ENCODE data around the gene GRIK4.

Gene GRIK4

DNA sequence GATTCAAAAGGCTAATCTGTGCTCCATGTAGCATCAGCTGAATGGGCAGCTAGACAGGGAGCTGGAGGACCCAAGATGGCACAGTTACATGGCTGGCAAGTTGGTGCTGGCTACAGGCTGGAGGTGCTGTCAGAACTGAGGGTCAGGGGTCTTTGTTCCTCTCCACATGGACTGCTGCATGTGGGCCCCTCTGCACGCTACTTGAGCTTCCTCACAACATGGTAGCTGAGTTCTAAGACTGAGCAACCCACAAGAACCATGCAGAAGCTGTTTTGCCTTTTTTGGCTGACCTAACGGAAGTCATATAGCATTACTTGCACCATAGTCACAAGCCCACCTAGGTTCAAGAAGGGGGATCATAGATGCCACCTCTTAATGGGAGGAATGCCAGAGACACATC is 196.1 kb downstream of the GRIK4 start:
- DNase-seq (ENCODE audit: low read depth), result no peak

- DNase-seq (ENCODE audit: low read depth), result no peak
Measured at GRCh38 chr11:120708511-120709183, 197.1 kb downstream of the GRIK4 start.

DNA sequence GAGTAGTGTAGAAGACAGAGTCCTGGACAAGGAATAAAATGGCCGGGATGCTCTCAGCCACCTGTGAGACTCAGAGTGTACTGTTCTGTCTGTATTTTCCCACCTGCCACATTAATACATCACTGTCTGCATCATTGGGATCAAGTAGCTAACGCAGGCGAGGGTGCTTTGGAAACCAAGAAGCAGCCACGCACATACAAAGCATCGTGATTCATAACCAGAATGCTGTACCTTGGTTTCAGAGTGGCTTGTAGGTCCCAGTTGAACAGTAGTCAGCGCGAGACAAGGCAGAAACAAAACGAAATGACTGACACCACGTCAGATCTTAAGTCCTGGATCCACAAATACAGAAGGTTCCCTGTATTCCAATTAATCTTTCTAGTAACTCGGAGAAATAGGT is 198.3 kb downstream of the GRIK4 start:
- no peak for DNase-seq (ENCODE audit: low read depth)

DNA sequence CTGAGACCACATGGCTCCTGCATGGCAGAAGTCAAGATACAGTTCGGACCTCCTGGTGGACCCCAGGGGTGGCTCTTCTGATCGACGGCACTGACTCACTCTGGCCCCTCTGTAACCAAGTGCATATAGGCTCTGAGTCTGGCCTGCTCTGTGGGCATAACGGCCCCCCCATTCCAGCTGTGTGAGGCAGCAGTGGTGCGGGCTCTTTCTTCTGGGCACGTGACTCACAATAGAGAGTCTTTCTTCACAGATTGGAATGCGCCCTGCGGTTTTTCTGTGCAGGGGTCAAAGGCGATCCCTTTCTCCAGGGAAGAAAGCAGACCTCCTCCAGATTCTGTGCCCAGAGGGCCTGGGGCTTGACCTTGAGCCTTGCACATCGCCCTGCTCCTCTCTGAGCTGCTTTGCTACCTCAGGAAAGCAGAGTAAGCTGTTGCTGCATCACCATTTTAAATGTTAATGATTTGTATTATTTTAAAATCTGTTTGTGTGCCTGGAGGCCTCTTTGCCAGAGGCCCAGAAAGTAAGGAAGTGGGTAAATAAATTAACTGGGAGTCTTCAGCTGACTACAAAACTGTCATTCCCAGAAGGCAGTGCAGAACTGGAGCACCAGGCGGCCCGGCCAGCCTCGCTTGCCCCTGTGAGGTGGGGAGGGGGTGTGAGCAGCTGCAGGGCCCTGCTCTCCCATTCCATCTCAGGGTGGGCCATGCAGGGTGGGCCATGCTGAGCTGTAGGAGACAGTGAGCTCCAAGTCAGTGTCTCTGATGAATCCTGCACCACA is 199.0 kb downstream of the GRIK4 start:
- no peak for DNase-seq (ENCODE audit: low read depth)

GRCh38 chr11:120712014-120712413 is 200.5 kb downstream of the GRIK4 start:
- DNase-seq (ENCODE audit: low read depth), result no peak

DNA sequence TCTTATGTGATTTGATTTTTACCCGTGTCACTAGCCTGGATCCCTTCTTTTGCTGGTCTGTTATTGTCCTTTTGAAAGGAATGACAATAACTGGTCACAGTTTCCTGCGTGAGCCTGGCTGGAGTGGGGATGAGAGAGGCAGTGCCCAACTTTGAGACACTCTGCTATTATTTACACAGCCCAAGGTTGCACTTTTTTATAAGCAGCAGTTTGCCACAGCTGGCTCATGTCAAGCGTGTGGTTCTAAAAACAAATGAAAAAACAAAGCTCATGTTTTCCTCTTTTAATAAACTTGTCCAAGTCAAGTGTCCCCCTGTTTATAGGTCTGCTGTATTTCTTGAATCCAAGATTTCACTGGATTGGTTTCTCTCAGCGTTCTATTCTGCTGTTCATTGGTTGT is 201.3 kb downstream of the GRIK4 start:
- no peak for DNase-seq (ENCODE audit: low read depth)

DNA sequence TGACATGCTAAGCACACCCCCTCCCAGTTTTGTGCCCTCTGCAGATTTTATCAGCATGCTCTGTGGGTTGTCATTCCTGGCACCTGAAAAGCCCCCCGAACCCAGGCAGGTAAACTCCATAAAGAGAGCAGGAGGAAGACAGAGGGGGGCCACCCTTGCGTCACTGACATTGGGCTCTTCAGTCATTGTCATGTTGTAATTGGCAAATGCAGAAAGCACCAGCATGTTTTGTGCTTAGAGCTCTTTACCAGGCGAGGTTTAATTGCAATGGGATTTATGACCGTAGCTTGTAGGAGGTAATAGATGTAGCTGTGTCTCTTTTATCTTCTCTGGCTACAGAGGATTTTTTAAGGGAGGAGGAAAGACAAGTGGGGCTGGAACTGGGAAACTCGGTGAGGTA is 201.7 kb downstream of the GRIK4 start:
- no peak for DNase-seq (ENCODE audit: low read depth)

DNA sequence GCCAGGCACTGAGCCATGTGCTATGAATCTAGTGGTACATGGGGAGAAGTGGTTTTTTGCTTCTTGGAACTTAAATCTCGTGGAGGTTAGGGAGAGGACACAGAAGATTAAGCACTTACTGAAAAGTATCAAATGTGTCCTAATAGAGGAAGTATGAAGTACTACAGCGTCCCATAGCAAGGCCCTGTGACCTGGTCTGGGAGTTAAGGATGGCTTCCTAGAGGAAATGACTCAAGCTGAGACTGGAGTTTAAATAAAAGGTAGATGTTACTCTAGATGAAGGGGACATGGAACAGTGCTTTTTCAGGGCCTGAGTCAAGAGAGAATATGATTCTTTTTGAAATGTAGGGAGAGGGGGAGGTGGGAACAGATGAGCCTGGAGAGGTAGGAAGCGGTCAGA is 202.9 kb downstream of the GRIK4 start:
- DNase-seq (ENCODE audit: low read depth), result no peak

DNA sequence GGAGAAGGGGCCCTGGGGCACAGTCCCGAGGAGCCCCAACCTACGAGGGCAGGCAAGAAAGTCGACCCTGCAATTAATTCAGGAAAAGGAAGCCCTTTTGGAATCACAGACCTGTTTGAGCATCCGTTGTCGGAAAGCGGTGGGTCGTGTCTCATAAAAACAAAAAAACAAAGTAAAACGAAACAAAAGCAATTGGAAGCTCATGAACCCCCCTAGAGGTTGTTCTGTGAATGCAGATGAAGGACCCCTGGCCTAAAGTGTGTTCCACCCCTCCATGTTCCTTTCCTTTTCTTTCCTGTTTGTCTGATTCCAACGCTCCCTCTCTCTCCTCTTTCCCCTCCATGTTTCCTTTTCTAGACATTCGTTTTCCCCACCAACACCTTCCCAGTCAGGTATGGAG is 203.7 kb downstream of the GRIK4 start:
- no peak for DNase-seq (ENCODE audit: low read depth)

- DNase-seq (ENCODE audit: low read depth), result no peak
Measured at GRCh38 chr11:120717042-120717441, 205.5 kb downstream of the GRIK4 start.

DNA sequence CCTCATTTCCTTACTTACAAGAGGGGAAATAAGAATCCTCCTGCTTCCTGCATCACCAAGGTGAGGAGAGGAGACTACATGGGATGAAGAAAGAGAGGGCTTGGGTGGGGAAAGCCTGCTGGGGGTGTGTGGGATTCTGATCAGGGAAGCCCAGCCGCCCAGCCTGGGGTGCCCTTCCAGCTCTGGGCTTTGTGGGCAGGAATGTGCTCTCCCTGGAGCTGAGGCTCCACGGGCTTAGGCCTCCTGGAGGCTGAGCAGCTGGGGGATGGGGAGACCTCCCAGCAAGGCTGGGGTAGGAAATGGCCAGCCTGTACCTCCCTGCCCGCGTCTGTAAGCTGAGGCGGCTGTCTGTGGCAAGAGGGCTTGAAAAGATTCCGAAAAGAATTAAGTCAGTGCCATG is 206.1 kb downstream of the GRIK4 start:
- DNase-seq (ENCODE audit: low read depth), result no peak

- DNase-seq (ENCODE audit: low read depth), result no peak
Measured at GRCh38 chr11:120718171-120718570, 206.6 kb downstream of the GRIK4 start.

GRCh38 chr11:120719348-120719747 is 207.8 kb downstream of the GRIK4 start:
- no peak for DNase-seq (ENCODE audit: low read depth)

DNA sequence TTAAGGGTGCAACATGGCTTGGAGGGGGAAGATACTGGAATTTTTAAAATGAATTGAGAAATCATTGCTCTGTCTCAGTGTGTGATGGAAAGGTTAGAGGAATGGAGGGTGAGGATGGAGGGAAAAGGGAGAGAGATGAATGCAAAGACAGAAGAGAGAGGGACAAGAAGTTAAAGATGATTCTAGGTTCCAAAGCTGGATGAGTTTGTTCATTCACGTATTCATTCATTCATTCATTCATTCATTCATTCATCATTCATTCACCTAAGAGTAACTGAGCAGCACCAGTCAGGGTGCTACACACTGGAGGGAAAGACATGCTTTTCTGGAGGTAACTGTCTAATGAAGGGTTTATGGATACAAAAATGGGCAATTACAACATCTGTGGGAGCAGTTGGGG is 209.2 kb downstream of the GRIK4 start:
- no peak for DNase-seq (ENCODE audit: low read depth)

- DNase-seq (ENCODE audit: low read depth), result no peak
Measured at GRCh38 chr11:120722524-120722923, 211.0 kb downstream of the GRIK4 start.

- DNase-seq (ENCODE audit: low read depth), result no peak
Measured at GRCh38 chr11:120723751-120724150, 212.2 kb downstream of the GRIK4 start.

GRCh38 chr11:120727752-120728151 is 216.2 kb downstream of the GRIK4 start:
- DNase-seq (ENCODE audit: low read depth), result no peak

- no peak for DNase-seq (ENCODE audit: low read depth)
Measured at GRCh38 chr11:120735035-120735434, 223.5 kb downstream of the GRIK4 start.

DNA sequence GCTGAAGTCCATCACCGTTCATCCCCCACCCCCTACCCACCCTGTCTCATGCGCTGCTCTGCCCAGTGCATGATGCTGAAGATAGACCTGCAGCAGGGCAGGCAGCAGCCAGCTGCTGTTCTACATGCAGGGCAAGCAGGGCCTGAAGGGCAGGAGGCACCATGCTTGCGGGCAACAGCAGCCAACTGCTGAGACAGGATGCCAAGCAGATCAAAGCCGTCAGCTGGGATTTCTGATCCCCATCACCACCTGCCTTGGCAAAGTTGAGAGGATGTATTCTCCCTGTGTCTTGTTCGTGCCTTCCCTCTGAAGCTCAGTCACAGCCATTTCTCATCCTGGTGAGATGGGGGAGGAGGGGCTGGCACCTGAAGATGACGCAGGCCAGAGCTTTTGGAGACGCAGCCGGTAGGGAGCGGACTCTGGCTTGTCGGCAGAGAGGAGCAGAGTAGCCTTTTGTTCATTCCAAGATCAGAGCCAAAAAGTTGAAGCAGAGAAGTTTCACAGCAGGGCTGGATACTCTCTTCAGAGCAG is 227.0 kb downstream of the GRIK4 start:
- no peak for DNase-seq (ENCODE audit: low read depth)

GRCh38 chr11:120739780-120740179 is 228.2 kb downstream of the GRIK4 start:
- no peak for DNase-seq (ENCODE audit: low read depth)

- no peak for DNase-seq (ENCODE audit: low read depth)
Measured at GRCh38 chr11:120740380-120740779, 228.8 kb downstream of the GRIK4 start.

DNA sequence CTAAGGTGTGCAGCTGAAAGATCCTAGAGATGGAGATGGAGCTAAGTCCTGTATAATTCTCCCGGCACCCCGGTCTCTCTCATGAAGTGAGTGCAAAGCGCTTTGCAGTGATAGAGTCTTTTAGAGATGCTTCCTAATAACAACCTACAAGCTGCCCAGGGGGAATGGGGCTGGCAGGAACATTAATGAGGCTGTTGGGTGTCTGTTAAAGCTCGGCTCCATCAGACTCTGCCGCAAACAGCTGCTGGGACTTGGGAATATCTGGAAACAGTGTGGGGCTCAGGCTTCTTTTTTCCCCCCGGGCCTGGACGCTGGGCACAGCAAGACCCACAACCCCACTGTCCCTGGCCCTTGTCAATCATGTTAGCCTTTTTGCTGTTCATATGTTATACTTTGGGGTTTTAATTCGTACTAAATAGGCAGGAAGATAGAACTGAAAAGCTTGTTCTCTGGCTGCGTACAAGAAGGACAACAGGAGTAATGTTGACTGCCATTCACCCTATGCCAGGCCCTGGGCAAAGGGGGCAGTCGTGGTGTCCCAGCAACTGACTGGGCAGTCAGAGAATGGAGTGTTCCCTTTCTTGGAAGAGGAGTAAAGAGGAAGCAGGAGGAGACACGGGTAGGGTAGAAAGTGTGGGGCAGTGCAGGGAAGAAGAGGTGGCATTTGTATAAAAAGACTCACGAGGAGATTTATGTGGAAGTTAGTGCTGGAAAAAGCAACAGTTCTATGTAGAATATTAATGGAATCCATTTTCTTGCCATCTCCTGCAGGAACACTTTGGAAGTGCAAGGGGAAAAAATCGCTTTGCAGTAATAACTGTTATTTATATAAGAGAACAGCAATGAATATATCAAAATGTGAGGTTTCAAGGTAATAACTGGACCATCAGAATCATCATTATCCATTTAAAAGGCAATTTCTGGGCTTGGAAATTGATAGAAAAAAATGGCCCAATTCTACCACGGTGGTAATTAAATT is 232.8 kb downstream of the GRIK4 start:
- DNase-seq (ENCODE audit: low read depth), result no peak
